Measurements from ENCODE around the gene ERP44.
A peak's percentile ranks its signal among the peaks of the same experiment; 100 is the strongest.

ERP44 gene

GRCh38 chr9:100029251-100029650, 69.5 kb downstream of the ERP44 start:
- no peak overlapping the region for H3K4me3 ChIP-seq (ENCODE audit: control insufficient read depth, low read depth, low read length)
- TF ChIP-seq, protein P1, sequence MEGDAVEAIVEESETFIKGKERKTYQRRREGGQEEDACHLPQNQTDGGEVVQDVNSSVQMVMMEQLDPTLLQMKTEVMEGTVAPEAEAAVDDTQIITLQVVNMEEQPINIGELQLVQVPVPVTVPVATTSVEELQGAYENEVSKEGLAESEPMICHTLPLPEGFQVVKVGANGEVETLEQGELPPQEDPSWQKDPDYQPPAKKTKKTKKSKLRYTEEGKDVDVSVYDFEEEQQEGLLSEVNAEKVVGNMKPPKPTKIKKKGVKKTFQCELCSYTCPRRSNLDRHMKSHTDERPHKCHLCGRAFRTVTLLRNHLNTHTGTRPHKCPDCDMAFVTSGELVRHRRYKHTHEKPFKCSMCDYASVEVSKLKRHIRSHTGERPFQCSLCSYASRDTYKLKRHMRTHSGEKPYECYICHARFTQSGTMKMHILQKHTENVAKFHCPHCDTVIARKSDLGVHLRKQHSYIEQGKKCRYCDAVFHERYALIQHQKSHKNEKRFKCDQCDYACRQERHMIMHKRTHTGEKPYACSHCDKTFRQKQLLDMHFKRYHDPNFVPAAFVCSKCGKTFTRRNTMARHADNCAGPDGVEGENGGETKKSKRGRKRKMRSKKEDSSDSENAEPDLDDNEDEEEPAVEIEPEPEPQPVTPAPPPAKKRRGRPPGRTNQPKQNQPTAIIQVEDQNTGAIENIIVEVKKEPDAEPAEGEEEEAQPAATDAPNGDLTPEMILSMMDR (conservative IDR thresholded peaks at IDR 0.05; ENCODE audit: control insufficient read depth, insufficient read depth, low read depth, low read length): no peak
- DNase-seq (ENCODE audit: low read depth): no peak

DNA sequence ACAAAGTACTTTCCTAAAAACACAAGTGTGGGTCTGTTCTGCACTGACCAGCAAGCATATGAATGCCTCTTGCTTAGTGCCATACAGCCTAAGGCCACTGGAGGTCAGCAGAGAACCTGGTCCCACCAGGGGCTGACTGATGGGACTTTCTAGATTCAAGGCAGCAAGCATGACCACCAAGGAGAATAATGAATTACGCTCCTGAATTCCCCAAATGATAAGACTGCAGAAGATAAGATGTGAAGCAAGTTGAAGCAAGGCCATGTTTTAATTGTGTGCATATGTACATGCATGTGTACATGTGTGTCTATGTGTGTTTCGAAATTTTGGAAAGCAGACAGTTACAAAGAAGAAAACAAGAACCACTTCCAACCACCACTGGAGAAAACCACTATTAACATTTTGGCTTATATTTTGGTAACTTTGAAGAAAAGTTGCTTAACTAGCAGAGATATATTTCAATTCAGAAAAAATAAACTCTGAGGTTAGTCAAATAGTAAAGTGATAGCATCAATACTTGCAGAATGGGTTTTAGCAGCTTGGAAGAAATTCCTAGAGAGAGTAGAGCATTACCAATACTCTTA, 70.5 kb downstream of the ERP44 start:
- TF ChIP-seq, protein P1 (conservative IDR thresholded peaks at IDR 0.05; ENCODE audit: control insufficient read depth, insufficient read depth, low read depth, low read length): peak; percentile 100
- no peak overlapping the region for H3K4me3 ChIP-seq (ENCODE audit: control insufficient read depth, low read depth, low read length)
- peak; percentile 78 for DNase-seq (ENCODE audit: low read depth)

- no peak for DNase-seq (ENCODE audit: low read depth)
- no peak overlapping the region for H3K4me3 ChIP-seq (ENCODE audit: control insufficient read depth, low read depth, low read length)
- TF ChIP-seq, protein P1 (conservative IDR thresholded peaks at IDR 0.05; ENCODE audit: control insufficient read depth, insufficient read depth, low read depth, low read length): no peak
Measured at GRCh38 chr9:100027543-100027942, 71.3 kb downstream of the ERP44 start.

DNA sequence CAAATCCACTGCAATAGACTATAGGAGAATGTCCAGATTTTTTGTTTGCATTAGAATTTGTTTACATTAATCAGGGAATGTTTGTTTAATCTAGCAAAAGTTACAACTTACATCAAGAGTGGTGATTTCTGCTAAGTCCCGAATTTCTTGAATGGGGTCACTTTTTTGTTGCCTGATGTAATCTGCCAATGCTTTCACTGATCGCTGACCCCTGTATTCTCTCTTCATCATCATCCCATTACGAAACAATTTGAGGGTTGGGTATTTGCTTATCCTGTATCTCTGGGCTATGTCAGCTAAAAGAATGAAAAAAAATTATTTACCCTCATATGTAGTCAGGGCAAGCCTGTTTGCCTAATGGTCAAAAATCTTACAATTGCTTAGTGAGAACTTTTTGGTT, 76.9 kb downstream of the ERP44 start:
- TF ChIP-seq, protein P1 (conservative IDR thresholded peaks at IDR 0.05; ENCODE audit: control insufficient read depth, insufficient read depth, low read depth, low read length): no peak
- no peak for DNase-seq (ENCODE audit: low read depth)
- H3K4me3 ChIP-seq (ENCODE audit: control insufficient read depth, low read depth, low read length): no peak overlapping the region

GRCh38 chr9:100020121-100020795, 78.5 kb downstream of the ERP44 start:
- no peak overlapping the region for H3K4me3 ChIP-seq (ENCODE audit: control insufficient read depth, low read depth, low read length)
- TF ChIP-seq, protein P1 (conservative IDR thresholded peaks at IDR 0.05; ENCODE audit: control insufficient read depth, insufficient read depth, low read depth, low read length): no peak

DNA sequence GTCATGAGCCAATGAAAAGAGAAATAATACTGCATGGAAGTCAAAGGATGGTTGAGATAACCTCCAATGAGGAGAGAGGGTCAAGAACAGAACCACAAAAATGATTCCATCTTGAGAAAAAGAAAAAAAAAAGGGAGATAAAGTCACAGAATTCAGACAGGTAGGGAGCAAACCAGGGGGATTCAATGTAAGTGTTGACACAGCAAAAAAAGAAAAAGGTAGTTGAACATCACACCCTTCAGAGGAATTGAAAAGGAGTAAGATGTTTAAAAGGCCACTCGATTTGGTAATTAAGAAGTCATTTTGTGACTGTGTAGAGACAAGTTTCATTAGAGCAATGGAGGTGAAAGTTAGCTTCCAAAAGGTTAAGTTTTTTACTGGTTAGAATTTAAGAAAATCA, 79.3 kb downstream of the ERP44 start:
- H3K4me3 ChIP-seq (ENCODE audit: control insufficient read depth, low read depth, low read length): no peak overlapping the region
- TF ChIP-seq, protein P1 (conservative IDR thresholded peaks at IDR 0.05; ENCODE audit: control insufficient read depth, insufficient read depth, low read depth, low read length): no peak
- DNase-seq (ENCODE audit: low read depth): no peak

More at GRCh38 chr9:100020121-100020795, 78.5 kb downstream of the ERP44 start:
- peak; percentile 47 for DNase-seq (ENCODE audit: low read depth)
